Gastroesophageal sphincter (tissue), 3 donors: Measurements from ENCODE around the gene DLX6.

Experiments
- CTCF ChIP-seq, 4 experiments: fragments of 200-600 bp in 2 of 4; fragments of 450-650 bp in 2 of 4; sonication (generic) in 1 of 4; IDR thresholded peaks; one replicate each; pipeline ENCODE4 v1.5.1; 2017 to 2019; ENCODE audit warnings: antibody characterized with exemption in 4 of 4, mild to moderate bottlenecking in 2 of 4, moderate library complexity in 2 of 4
- POLR2A ChIP-seq, 2 donors: fragments of 450-650 bp; IDR thresholded peaks; one replicate each; pipeline ENCODE4 v1.6.1; 2017; ENCODE audit warnings: antibody characterized with exemption in 2 of 2, mild to moderate bottlenecking in 2 of 2, moderate library complexity in 1 of 2
- POLR2AphosphoS5 ChIP-seq: sonication (generic); formaldehyde crosslinking; IDR thresholded peaks from one replicate; pipeline ENCODE4 v1.6.1; 2017; ENCODE audit warnings: antibody characterized with exemption

GRCh38 chr7:97002555-97003261 is 2.6 kb upstream of the DLX6 start:
- TF ChIP-seq POLR2AphosphoS5 (no peak), CTCF (IDR thresholded peaks at IDR 0.05) (no peak), POLR2A (IDR thresholded peaks at IDR 0.05) (no peak)
